Measurements from ENCODE around the gene GIPC3.

DNA sequence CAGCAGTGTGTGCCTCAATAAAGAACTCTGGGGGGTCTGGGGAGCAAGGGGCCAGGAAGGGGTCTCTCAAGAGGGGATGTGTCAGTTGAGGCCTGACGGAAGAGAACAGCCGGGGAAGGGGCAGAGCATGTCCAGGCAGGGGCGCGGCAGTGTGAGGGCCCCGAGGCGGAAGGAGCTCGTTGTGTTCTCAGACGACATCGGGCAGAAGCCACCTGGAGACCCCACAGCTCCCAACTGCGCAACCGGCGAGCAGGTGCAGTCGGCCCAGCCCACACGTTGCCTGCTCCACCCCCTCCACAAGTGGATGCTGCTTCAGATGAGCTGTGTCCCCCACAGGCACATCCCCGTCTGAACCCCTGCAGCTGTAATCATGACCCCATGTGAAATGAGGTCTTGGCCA, 36.4 kb downstream of the GIPC3 start:
- TF ChIP-seq, protein P1, sequence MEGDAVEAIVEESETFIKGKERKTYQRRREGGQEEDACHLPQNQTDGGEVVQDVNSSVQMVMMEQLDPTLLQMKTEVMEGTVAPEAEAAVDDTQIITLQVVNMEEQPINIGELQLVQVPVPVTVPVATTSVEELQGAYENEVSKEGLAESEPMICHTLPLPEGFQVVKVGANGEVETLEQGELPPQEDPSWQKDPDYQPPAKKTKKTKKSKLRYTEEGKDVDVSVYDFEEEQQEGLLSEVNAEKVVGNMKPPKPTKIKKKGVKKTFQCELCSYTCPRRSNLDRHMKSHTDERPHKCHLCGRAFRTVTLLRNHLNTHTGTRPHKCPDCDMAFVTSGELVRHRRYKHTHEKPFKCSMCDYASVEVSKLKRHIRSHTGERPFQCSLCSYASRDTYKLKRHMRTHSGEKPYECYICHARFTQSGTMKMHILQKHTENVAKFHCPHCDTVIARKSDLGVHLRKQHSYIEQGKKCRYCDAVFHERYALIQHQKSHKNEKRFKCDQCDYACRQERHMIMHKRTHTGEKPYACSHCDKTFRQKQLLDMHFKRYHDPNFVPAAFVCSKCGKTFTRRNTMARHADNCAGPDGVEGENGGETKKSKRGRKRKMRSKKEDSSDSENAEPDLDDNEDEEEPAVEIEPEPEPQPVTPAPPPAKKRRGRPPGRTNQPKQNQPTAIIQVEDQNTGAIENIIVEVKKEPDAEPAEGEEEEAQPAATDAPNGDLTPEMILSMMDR (IDR thresholded peaks at IDR 0.05), result no peak
- TF ChIP-seq POLR2A (IDR thresholded peaks at IDR 0.05), result no peak

Data from thyroid gland (tissue), 4 donors.